ENCODE results near the gene TMEM145.

The TMEM145 gene

GRCh38 chr19:42370068-42370520 is 57.0 kb downstream of the TMEM145 start:
- TF ChIP-seq FOXP2 (optimal IDR thresholded peaks at IDR 0.05; ENCODE audit: borderline replicate concordance, extremely low read depth, extremely low read length, insufficient read depth): no peak
- no peak for TF ChIP-seq POLR2AphosphoS5 (IDR thresholded peaks at IDR 0.05; ENCODE audit: low read depth, low read length)
- no peak for TF ChIP-seq TAF1 (IDR thresholded peaks at IDR 0.05; ENCODE audit: borderline replicate concordance, insufficient read depth, low read length)
- TF ChIP-seq SIN3A (IDR thresholded peaks at IDR 0.05; ENCODE audit: borderline replicate concordance, insufficient read depth, low read length): no peak
- TF ChIP-seq, protein P1, sequence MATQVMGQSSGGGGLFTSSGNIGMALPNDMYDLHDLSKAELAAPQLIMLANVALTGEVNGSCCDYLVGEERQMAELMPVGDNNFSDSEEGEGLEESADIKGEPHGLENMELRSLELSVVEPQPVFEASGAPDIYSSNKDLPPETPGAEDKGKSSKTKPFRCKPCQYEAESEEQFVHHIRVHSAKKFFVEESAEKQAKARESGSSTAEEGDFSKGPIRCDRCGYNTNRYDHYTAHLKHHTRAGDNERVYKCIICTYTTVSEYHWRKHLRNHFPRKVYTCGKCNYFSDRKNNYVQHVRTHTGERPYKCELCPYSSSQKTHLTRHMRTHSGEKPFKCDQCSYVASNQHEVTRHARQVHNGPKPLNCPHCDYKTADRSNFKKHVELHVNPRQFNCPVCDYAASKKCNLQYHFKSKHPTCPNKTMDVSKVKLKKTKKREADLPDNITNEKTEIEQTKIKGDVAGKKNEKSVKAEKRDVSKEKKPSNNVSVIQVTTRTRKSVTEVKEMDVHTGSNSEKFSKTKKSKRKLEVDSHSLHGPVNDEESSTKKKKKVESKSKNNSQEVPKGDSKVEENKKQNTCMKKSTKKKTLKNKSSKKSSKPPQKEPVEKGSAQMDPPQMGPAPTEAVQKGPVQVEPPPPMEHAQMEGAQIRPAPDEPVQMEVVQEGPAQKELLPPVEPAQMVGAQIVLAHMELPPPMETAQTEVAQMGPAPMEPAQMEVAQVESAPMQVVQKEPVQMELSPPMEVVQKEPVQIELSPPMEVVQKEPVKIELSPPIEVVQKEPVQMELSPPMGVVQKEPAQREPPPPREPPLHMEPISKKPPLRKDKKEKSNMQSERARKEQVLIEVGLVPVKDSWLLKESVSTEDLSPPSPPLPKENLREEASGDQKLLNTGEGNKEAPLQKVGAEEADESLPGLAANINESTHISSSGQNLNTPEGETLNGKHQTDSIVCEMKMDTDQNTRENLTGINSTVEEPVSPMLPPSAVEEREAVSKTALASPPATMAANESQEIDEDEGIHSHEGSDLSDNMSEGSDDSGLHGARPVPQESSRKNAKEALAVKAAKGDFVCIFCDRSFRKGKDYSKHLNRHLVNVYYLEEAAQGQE (IDR thresholded peaks at IDR 0.05; ENCODE audit: insufficient read depth in 1 of 2, low read depth in 2 of 2, low read length in 2 of 2): no peak

- no peak for TF ChIP-seq TAF1 (IDR thresholded peaks at IDR 0.05; ENCODE audit: borderline replicate concordance, insufficient read depth, low read length)
- no peak for TF ChIP-seq SIN3A (IDR thresholded peaks at IDR 0.05; ENCODE audit: borderline replicate concordance, insufficient read depth, low read length)
- no peak for TF ChIP-seq POLR2AphosphoS5 (IDR thresholded peaks at IDR 0.05; ENCODE audit: low read depth, low read length)
- TF ChIP-seq FOXP2 (optimal IDR thresholded peaks at IDR 0.05; ENCODE audit: borderline replicate concordance, extremely low read depth, extremely low read length, insufficient read depth): no peak
- TF ChIP-seq, protein P1 (IDR thresholded peaks at IDR 0.05; ENCODE audit: insufficient read depth in 1 of 2, low read depth in 2 of 2, low read length in 2 of 2): no peak
Measured at GRCh38 chr19:42370626-42371175, 57.6 kb downstream of the TMEM145 start.
